Measurements from ENCODE around the gene MTHFS. TPM values are rescaled to one million over a fixed set of nuclear protein-coding genes. Genes with fewer than 3 reads are reported as not detected.
"Not testable (repeated sequence)": the region's sequence is repeated elsewhere in the genome, so short reads cannot be mapped to it uniquely, and the experiment has no call there.

The MTHFS gene
- total RNA-seq, 4 donors from 2014 or later = 6.9 to 16.9 (median 16.3) TPM

DNA sequence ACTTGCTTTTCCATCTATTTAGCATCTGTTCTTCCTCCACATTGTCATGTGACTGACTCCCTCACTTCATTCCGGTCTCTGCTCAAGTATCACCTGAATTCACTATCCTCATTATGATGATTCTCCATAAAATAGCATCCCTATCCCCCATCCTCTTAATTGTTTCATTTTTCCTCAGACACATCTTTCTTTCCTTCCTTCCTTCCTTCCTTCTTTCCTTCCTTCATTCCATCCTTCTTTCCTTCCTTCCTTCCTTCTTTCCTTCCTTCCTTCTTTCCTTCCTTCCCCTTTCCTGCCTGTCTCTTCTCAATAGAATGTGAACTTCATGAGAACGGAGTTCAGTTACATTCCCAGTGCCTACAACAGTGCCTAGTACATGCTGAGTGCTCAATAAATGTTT, 32.6 kb upstream of the MTHFS start:
- no peak overlapping the region for H3K27ac ChIP-seq
- TF ChIP-seq EP300 (IDR thresholded peaks at IDR 0.05) (no peak), POLR2A (IDR thresholded peaks at IDR 0.05) (no peak)
- TF ChIP-seq, protein P1, sequence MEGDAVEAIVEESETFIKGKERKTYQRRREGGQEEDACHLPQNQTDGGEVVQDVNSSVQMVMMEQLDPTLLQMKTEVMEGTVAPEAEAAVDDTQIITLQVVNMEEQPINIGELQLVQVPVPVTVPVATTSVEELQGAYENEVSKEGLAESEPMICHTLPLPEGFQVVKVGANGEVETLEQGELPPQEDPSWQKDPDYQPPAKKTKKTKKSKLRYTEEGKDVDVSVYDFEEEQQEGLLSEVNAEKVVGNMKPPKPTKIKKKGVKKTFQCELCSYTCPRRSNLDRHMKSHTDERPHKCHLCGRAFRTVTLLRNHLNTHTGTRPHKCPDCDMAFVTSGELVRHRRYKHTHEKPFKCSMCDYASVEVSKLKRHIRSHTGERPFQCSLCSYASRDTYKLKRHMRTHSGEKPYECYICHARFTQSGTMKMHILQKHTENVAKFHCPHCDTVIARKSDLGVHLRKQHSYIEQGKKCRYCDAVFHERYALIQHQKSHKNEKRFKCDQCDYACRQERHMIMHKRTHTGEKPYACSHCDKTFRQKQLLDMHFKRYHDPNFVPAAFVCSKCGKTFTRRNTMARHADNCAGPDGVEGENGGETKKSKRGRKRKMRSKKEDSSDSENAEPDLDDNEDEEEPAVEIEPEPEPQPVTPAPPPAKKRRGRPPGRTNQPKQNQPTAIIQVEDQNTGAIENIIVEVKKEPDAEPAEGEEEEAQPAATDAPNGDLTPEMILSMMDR (IDR thresholded peaks at IDR 0.05) = no peak
- 82 to 88% methylated on average over 2 of the region's 2 CpGs for WGBS, 2 donors

DNA sequence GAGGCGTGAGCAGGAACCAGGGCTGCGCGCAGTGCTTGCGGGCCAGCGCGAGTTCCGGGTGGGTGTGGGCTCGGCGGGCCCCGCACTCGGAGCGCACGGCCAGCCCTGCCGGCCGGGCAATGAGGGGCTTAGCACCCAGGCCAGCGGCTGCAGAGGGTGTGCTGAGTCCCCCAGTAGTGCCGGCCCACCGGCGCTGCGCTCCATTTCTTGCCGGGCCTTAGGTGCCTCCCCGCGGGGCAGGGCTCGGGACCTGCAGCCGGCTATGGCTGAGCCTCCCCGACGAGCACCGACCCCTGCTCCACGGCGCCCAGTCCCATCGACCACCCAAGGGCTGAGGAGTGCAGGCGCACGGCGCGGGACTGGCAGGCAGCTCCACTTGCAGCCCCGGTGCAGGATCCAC, 29.3 kb upstream of the MTHFS start:
- peaks cover 0 to 10% (median 1%) of the 10 kb centered on the region in 4 donors for H3K9me3 ChIP-seq
- DNase-seq (ENCODE audit: low spot score in 2 of 2); H3K27me3 ChIP-seq; H3K27ac ChIP-seq; H3K4me3 ChIP-seq; H3K36me3 ChIP-seq: not testable (repeated sequence)
- WGBS, 2 donors = 95 to 99% methylated on average over 18 to 25 of the region's 36 CpGs
- H3K4me1 ChIP-seq = peaks cover 0 to 11% (median 5%) of the 10 kb centered on the region in 4 donors

More for the DNA sequence above, 32.6 kb upstream of the MTHFS start:
- H3K9me3 ChIP-seq = no peaks in the 10 kb centered on the region
- no peaks in the 10 kb centered on the region for H3K36me3 ChIP-seq
- no peak for DNase-seq (ENCODE audit: low spot score in 2 of 2)
- no peaks in the 10 kb centered on the region for H3K27me3 ChIP-seq
- peaks cover 0 to 2% (median under 1%) of the 10 kb centered on the region in 4 donors for H3K4me1 ChIP-seq
- no peak overlapping the region for H3K4me3 ChIP-seq

DNA sequence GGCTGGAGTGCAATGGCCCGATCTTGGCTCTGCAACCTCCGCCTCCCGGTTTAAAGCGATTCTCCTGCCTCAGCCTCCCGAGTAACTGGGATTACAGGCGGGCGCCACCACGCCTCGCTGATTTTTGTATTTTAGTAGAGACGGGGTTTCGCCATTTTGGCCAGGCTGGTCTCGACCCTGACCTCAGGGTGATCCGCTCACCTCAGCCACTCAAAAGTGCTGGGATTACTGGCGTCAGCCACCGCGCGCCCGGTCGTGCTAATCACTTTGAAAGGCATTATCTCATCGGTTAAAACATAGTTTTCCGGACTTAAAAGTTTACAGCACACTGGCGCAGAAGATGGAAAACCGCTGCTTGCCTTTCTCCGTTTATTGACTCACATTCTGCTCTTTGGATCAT, 27.6 kb upstream of the MTHFS start:
- peaks cover 0 to 28% (median 11%) of the 10 kb centered on the region in 4 donors for H3K9me3 ChIP-seq
- WGBS, 2 donors = 91 to 94% methylated on average over 24 of the region's 24 CpGs
- H3K27ac ChIP-seq = peak overlapping the region in 3 of 4 donors; percentile 91 to 94 (median 92)
- no peak for DNase-seq (ENCODE audit: low spot score in 2 of 2)
- H3K4me1 ChIP-seq = peaks cover 0 to 11% (median 5%) of the 10 kb centered on the region in 4 donors
- H3K36me3 ChIP-seq = peaks cover 0 to 26% (median 4%) of the 10 kb centered on the region in 3 donors
- H3K4me3 ChIP-seq = peak overlapping the region; percentile 61 to 96 (median 82)
- TF ChIP-seq, protein P1 (IDR thresholded peaks at IDR 0.05) = no peak
- TF ChIP-seq EP300 (IDR thresholded peaks at IDR 0.05) = no peak
- TF ChIP-seq POLR2A (IDR thresholded peaks at IDR 0.05) = no peak
- H3K27me3 ChIP-seq = no peaks in the 10 kb centered on the region

DNA sequence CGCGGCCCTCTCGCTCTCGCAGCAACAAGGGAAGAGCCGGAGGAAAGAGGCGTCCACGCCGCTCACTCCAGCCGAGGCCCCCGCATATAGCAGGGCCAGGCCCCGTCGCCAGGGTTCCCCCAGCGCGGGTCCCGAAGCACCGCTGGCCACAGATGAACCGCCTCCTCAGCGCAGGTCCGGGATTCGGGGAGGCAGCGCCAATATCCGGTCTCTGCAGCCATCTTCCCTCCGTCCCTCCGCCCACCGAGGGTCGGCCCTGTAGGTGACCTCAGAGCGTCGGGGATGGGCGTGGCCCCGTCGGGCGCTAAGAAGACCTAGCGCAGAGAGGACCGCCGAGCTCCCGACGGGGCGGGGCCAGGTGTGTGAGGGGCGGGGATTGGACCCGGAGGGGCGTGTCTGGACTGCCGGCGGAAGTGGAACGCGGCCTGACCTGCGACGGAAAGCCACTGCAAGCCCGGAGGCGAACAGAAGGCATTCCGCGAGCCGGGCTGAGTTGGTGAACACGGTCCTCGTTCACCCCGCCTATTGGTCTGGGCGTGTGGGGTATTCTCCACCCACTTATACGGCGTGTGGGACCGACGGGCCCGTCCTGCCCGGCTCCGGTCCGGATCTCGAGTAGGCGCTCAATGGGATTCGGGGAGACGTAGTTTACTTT, 26.8 kb upstream of the MTHFS start:
- peak overlapping the region; percentile 61 to 96 (median 82) for H3K4me3 ChIP-seq
- TF ChIP-seq POLR2A (IDR thresholded peaks at IDR 0.05) (peak; percentile 72), EP300 (IDR thresholded peaks at IDR 0.05) (peak; percentile 31 to 82)
- TF ChIP-seq, protein P1 (IDR thresholded peaks at IDR 0.05) = peak in 1 of 5 experiments; percentile 34
- H3K27me3 ChIP-seq = no peaks in the 10 kb centered on the region
- H3K27ac ChIP-seq = peak overlapping the region; percentile 54 to 94 (median 92)
- 0 to 1% methylated on average over 31 to 61 of the region's 68 CpGs for WGBS, 2 donors
- DNase-seq (ENCODE audit: low spot score in 2 of 2) = peak; percentile 72 to 84
- H3K36me3 ChIP-seq = peaks cover 0 to 33% (median 4%) of the 10 kb centered on the region in 3 donors
- H3K9me3 ChIP-seq = peaks cover 0 to 35% (median 14%) of the 10 kb centered on the region in 4 donors
- H3K4me1 ChIP-seq = peaks cover 0 to 11% (median 5%) of the 10 kb centered on the region in 4 donors

DNA sequence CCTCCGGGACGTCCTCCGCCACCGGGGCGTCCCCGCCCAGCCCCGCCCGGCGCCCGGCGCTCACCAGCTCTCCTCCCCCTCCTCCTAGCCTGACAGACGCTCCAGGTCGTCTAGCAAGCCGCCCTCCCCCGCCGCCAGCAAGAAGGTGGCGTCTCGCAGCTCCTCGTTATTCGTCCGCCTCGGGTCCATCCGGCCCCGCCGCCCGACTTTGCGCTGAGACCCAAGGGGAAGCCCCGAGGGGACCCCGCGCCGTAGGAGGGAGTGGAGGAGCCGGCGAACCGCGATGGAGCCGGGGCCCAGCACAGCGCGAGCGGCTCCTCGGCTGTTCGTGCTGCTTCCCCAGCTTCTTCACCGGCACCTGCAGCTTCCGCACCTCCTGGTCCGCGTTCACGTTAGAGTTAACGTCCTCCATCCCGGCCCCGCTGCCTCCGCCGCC, 26.3 kb upstream of the MTHFS start:
- H3K9me3 ChIP-seq = peaks cover 0 to 41% (median 17%) of the 10 kb centered on the region in 4 donors
- peaks cover 0 to 39% (median 4%) of the 10 kb centered on the region in 3 donors for H3K36me3 ChIP-seq
- WGBS, 2 donors = 0 to 1% methylated on average over 34 of the region's 51 CpGs
- peak overlapping the region; percentile 61 to 96 (median 82) for H3K4me3 ChIP-seq
- no peaks in the 10 kb centered on the region for H3K27me3 ChIP-seq
- H3K4me1 ChIP-seq = peaks cover 0 to 11% (median 5%) of the 10 kb centered on the region in 4 donors
- peak in 1 of 2 donors; percentile 14 for DNase-seq (ENCODE audit: low spot score in 2 of 2)
- TF ChIP-seq, protein P1 (IDR thresholded peaks at IDR 0.05) = no peak
- TF ChIP-seq POLR2A (IDR thresholded peaks at IDR 0.05) = no peak
- TF ChIP-seq EP300 (IDR thresholded peaks at IDR 0.05) = no peak
- peak overlapping the region; percentile 54 to 94 (median 92) for H3K27ac ChIP-seq
